ENCODE measurements around the gene CASKIN1. TPM values are rescaled to one million over a fixed set of nuclear protein-coding genes. Genes with fewer than 3 reads are reported as not detected.

Gene CASKIN1
- total RNA-seq, 2 donors from 2014 or later = 8.2 to 9.7 TPM

DNA sequence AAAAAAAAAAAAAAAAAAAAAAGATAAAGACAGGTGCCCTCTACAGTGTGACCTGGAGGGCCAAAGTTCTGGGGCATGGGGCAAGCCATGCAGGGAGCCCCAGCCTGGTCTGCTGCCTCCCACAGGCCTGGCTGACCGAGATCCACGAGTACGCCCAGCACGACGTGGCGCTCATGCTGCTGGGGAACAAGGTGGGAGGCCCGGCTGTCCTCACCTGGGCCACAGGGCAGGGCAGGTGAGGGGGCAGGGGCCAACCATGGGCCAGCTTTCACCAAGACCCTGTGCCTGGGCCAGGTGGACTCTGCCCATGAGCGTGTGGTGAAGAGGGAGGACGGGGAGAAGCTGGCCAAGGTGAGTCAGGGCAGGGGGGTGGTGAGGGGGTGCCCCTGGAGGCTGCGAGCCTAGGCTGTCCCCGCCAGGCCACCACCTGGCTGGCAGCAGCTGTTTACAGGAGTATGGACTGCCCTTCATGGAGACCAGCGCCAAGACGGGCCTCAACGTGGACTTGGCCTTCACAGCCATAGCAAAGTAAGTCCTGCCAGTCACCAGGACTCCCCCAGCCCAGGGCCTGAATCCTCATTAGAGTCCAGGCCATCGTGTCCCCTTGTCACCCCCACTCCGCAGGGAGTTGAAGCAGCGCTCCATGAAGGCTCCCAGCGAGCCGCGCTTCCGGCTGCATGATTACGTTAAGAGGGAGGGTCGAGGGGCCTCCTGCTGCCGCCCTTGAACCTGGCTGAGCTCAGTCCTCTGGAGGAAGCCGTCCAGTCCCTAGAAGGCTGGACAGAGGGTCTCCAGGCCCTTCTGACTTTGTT, 43.5 kb downstream of the CASKIN1 start:
- Mint-ChIP-seq H3K36me3 (ENCODE audit: low read depth) (peaks cover 28% of the 10 kb centered on the region), H3K27ac (peak overlapping the region; percentile 93), H3K27me3 (ENCODE audit: insufficient read depth) (peaks cover 2% of the 10 kb centered on the region), H3K9me3 (no peaks in the 10 kb centered on the region), H3K4me3 (peak overlapping the region; percentile 98), H3K4me1 (peaks cover 40% of the 10 kb centered on the region)
- Histone ChIP-seq H3K9me3 (ENCODE audit: control insufficient read depth, low read length) (no peaks in the 10 kb centered on the region), H3K4me1 (ENCODE audit: control insufficient read depth, insufficient read depth, low read length) (peaks cover 35% of the 10 kb centered on the region), H3K27me3 (ENCODE audit: control insufficient read depth, insufficient read depth, low read length, poor library complexity, severe bottlenecking) (no peaks in the 10 kb centered on the region), H3K27ac (ENCODE audit: low read depth, low read length) (peak overlapping the region; percentile 8), H3K4me3 (ENCODE audit: low read length) (peak overlapping the region; percentile 98), H3K9ac (ENCODE audit: extremely low read depth, low read length, poor library complexity, severe bottlenecking) (peak overlapping the region; percentile 99), H3K36me3 (ENCODE audit: control insufficient read depth, insufficient read depth, low read length) (peaks cover 35% of the 10 kb centered on the region)
- WGBS, 2 experiments (ENCODE audit: insufficient coverage in 1 of 2, insufficient read length in 1 of 2) = 47 to 57% methylated on average over 14 to 25 of the region's 25 CpGs
- TF ChIP-seq CTCF (conservative IDR thresholded peaks at IDR 0.05) = no peak
- peak; percentile 67 for DNase-seq

DNA sequence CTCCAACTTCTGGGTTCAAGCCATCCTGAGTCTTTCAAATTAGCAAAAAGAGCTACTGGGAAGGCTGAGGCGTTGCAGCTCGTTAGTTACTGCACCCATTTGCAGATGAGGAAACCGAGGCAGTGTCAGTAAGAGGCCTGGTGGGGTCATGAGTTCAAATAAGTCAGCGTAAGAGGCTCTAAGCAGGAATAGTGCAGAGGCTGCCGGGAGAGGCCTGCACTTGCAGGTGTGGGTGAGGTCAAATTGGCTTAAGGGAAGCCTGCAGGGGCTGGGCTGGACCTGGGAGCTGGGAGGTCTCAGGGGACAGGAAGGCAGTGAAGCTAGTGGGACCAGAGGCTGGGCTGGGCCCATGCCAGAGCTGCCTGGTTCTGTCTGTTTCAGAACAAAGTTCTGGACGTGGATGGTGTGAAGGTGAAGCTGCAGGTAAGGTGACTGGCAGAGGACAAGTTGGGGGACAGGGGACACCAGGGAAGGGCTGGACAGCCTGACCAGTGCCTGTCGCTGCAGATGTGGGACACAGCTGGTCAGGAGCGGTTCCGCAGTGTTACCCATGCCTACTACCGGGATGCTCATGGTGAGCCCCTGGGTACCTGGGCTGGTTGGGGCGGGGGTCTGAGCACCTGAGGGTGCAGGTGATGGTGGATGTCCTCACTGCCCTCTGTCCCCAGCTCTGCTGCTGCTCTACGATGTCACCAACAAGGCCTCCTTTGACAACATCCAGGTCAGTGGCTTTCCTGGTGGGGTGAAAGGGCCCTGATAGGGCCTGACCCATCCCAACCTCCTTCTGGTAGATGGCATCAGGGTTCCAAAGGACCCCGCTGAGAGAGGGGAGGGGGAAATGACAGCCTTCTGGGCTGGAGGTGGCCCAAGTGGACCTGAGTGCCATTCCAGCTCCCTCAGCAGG, 45.0 kb downstream of the CASKIN1 start:
- peak; percentile 81 for DNase-seq
- H3K4me3 Mint-ChIP-seq = peak overlapping the region; percentile 98

More for the DNA sequence above, 45.0 kb downstream of the CASKIN1 start:
- H3K4me3 ChIP-seq (ENCODE audit: low read length) = peak overlapping the region; percentile 98
- H3K27ac ChIP-seq (ENCODE audit: low read depth, low read length) = no peak overlapping the region
- no peaks in the 10 kb centered on the region for H3K9me3 ChIP-seq (ENCODE audit: control insufficient read depth, low read length)
- 64 to 73% methylated on average over 8 to 13 of the region's 13 CpGs for WGBS, 2 experiments (ENCODE audit: insufficient coverage in 1 of 2, insufficient read length in 1 of 2)
- no peaks in the 10 kb centered on the region for H3K27me3 ChIP-seq (ENCODE audit: control insufficient read depth, insufficient read depth, low read length, poor library complexity, severe bottlenecking)
- H3K9ac ChIP-seq (ENCODE audit: extremely low read depth, low read length, poor library complexity, severe bottlenecking) = no peak overlapping the region
- H3K4me1 Mint-ChIP-seq = peaks cover 26% of the 10 kb centered on the region
- peaks cover 4% of the 10 kb centered on the region for H3K27me3 Mint-ChIP-seq (ENCODE audit: insufficient read depth)
- TF ChIP-seq CTCF (conservative IDR thresholded peaks at IDR 0.05) = no peak
- H3K9me3 Mint-ChIP-seq = no peaks in the 10 kb centered on the region
- H3K36me3 Mint-ChIP-seq (ENCODE audit: low read depth) = peaks cover 28% of the 10 kb centered on the region
- peaks cover 23% of the 10 kb centered on the region for H3K4me1 ChIP-seq (ENCODE audit: control insufficient read depth, insufficient read depth, low read length)
- H3K27ac Mint-ChIP-seq = peak overlapping the region; percentile 82
- peaks cover 35% of the 10 kb centered on the region for H3K36me3 ChIP-seq (ENCODE audit: control insufficient read depth, insufficient read depth, low read length)
